Endothelial cell of umbilical vein (primary cell): ENCODE results near the gene CLIC4. TPM values are rescaled to one million over a fixed set of nuclear protein-coding genes. Genes with fewer than 3 reads are reported as not detected.

Source experiments
- BruUV-seq: library from RNA; stranded (reverse); fragments of 400-500 nt; replicated peaks from 2 replicates; lab custom pipeline; 2021; lab: Mats Ljungman, UMichigan
- CTCF ChIA-PET: fragments of 300-600, 350-600 bp; sonication (Branson Sonifier 250); formaldehyde crosslinking; loops from one replicate; lab custom pipeline; 2021; ENCODE audit warnings: antibody characterized with exemption, inconsistent platforms; lab: Charles Lee
- POLR2A ChIA-PET: fragments of 300-600, 350-600 bp; sonication (Branson Sonifier 250); formaldehyde crosslinking; loops from one replicate; lab custom pipeline; 2021; ENCODE audit warnings: antibody characterized with exemption, inconsistent platforms; lab: Charles Lee
- DNase-seq: peaks from one replicate; pipeline ENCODE4 v3.0.0-alpha.2; 2011; ENCODE audit warnings: low read depth, low spot score
- FAIRE-seq: peaks from 2 replicates; lab custom pipeline; 2011; peaks lifted over from hg19 to GRCh38; lab: Jason Lieb, UNC
- H2AFZ ChIP-seq: 2 replicates; pipeline ENCODE4 v1.6.0; 2012; ENCODE audit warnings: low read depth, low read length, control low read depth, inconsistent platforms
- H3K27ac ChIP-seq: 2 replicates; pipeline ENCODE4 v1.5.1; 2011; ENCODE audit warnings: low read depth, mild to moderate bottlenecking, control low read depth, low read length, moderate library complexity; ENCODE audit not compliant: insufficient read depth
- H3K27me3 ChIP-seq, 2 experiments: 2 replicates each; pipeline versions ENCODE4 v1.6.0 to v1.6.1; 2011; ENCODE audit warnings: low read length in 2 of 2, mixed read lengths in 1 of 2; ENCODE audit not compliant: control insufficient read depth in 2 of 2, insufficient read depth in 2 of 2
- H3K36me3 ChIP-seq, 2 experiments: 2 replicates in 1 of 2; 3 replicates in 1 of 2; pipeline ENCODE4 v1.5.1; 2011; ENCODE audit warnings: low read length in 2 of 2, mild to moderate bottlenecking in 1 of 2, moderate library complexity in 1 of 2; ENCODE audit not compliant: control insufficient read depth in 2 of 2, insufficient read depth in 2 of 2; ENCODE audit errors: extremely low read depth in 1 of 2
- H3K4me1 ChIP-seq: 3 replicates; pipeline ENCODE4 v1.5.1; 2011; ENCODE audit warnings: mild to moderate bottlenecking, low read length; ENCODE audit not compliant: control insufficient read depth, insufficient read depth; ENCODE audit errors: extremely low read depth
- H3K4me2 ChIP-seq: 2 replicates; pipeline ENCODE4 v1.6.1; 2011; ENCODE audit warnings: low read length, control low read depth, mixed read lengths; ENCODE audit not compliant: insufficient read depth
- H3K4me3 ChIP-seq, 3 experiments: fragments of 200-600 bp in 1 of 3; sonication (generic), shearing (Covaris generic) in 1 of 3; replicated peaks in 1 of 3; 2 replicates each; pipeline ENCODE4 v1.5.1; 2011 to 2016; ENCODE audit warnings: control low read depth in 3 of 3, low read length in 3 of 3, mild to moderate bottlenecking in 2 of 3, inconsistent platforms in 1 of 3, low read depth in 1 of 3, moderate library complexity in 1 of 3; ENCODE audit not compliant: insufficient read depth in 1 of 3
- H3K79me2 ChIP-seq: 2 replicates; pipeline ENCODE4 v1.6.0; 2012; ENCODE audit warnings: low read length, inconsistent platforms; ENCODE audit not compliant: control insufficient read depth, insufficient read depth
- H3K9ac ChIP-seq: replicated peaks from 2 replicates; pipeline ENCODE3; 2011; ENCODE audit warnings: low read length, control low read depth; ENCODE audit not compliant: insufficient read depth; ENCODE audit errors: extremely low read depth
- H3K9me1 ChIP-seq: replicated peaks from 3 replicates; pipeline ENCODE4 v1.6.0; 2011; ENCODE audit warnings: mild to moderate bottlenecking, low read length; ENCODE audit not compliant: control insufficient read depth, insufficient read depth; ENCODE audit errors: extremely low read depth
- H3K9me3 ChIP-seq: replicated peaks from 2 replicates; pipeline ENCODE4 v1.5.1; 2012; ENCODE audit warnings: low read length, inconsistent platforms; ENCODE audit not compliant: control insufficient read depth, insufficient read depth
- H4K20me1 ChIP-seq: replicated peaks from 2 replicates; pipeline ENCODE3; 2011; ENCODE audit warnings: mild to moderate bottlenecking, low read length; ENCODE audit not compliant: control insufficient read depth, insufficient read depth; ENCODE audit errors: extremely low read depth
- CTCF ChIP-seq, 2 donors: IDR thresholded peaks; 1 replicate in 1 of 2; 2 replicates in 1 of 2; pipeline ENCODE4 v1.5.1; 2011; ENCODE audit warnings: low read length in 2 of 2, mild to moderate bottlenecking in 2 of 2, moderate library complexity in 2 of 2, control low read depth in 1 of 2, inconsistent platforms in 1 of 2, low read depth in 1 of 2; ENCODE audit not compliant: insufficient read depth in 1 of 2; ENCODE audit errors: extremely low read depth in 1 of 2
- EZH2 ChIP-seq: IDR thresholded peaks from 2 replicates; pipeline ENCODE4 v1.6.1; 2012; ENCODE audit warnings: borderline replicate concordance, low read depth, mild to moderate bottlenecking, moderate library complexity, low read length, inconsistent platforms; ENCODE audit not compliant: severe bottlenecking
- FOS ChIP-seq: IDR thresholded peaks from 2 replicates; pipeline ENCODE4 v1.6.1; 2011; ENCODE audit warnings: mild to moderate bottlenecking, low read length, moderate library complexity, borderline replicate concordance; ENCODE audit not compliant: insufficient read depth
- GATA2 ChIP-seq: IDR thresholded peaks from 2 replicates; pipeline ENCODE4 v1.7.0; 2011; ENCODE audit warnings: low read depth, mild to moderate bottlenecking, moderate library complexity, mixed read lengths, low read length; ENCODE audit not compliant: insufficient read length, insufficient read depth
- JUN ChIP-seq: IDR thresholded peaks from 2 replicates; pipeline ENCODE4 v1.6.1; 2011; ENCODE audit warnings: borderline replicate concordance, low read depth; ENCODE audit not compliant: insufficient read length, insufficient read depth
- MAX ChIP-seq: IDR thresholded peaks from 2 replicates; pipeline ENCODE4 v1.6.1; 2011; ENCODE audit not compliant: insufficient read depth, insufficient read length
- MYC ChIP-seq: IDR thresholded peaks from one replicate; pipeline ENCODE4 v1.6.1; 2011; ENCODE audit warnings: mild to moderate bottlenecking, low read depth, low read length
- POLR2AphosphoS5 ChIP-seq: IDR thresholded peaks from 2 replicates; pipeline ENCODE4 v1.6.1; 2012; ENCODE audit warnings: low read depth, mild to moderate bottlenecking, control low read depth, low read length, moderate library complexity; ENCODE audit not compliant: insufficient read depth
- dilution Hi-C: fragments of 300-500 bp; cut with MboI; formaldehyde crosslinking; loops from one replicate; pipeline ENCODE4 v1.15.0; 2019; ENCODE audit warnings: low sequenced_read_pairs; ENCODE audit not compliant: extremely low pct_ligation_motif_present
- intact Hi-C: fragments of 100-400 bp; cut with micrococcal nuclease; formaldehyde crosslinking; loops from one replicate; pipeline ENCODE4 v1.10.0; 2022
- polyA plus RNA-seq, 4 experiments: library from polyadenylated mRNA; depleted of rRNA in 3 of 4; stranded (reverse) in 3 of 4; unstranded in 1 of 4; fragments of >200 nt; gene quantifications; 2 replicates each; pipeline versions ENCODE4 v1.2.1 to v1.2.3, GENCODE V29; 2011 to 2012; ENCODE audit warnings: missing spikeins in 1 of 4
- total RNA-seq: library from RNA; stranded (reverse); gene quantifications from 2 replicates; pipeline ENCODE4 v1.2.3, GENCODE V29; 2021

The CLIC4 gene
- total and polyA plus RNA-seq, 2 donors (not counting 3 experiments of a cell fraction or from before 2014, with no cell fraction given) = 97.5 to 330 TPM

GRCh38 chr1:24856787-24857506 is 111.7 kb downstream of the CLIC4 start:
- dilution Hi-C loops = no loop called here

More at GRCh38 chr1:24856787-24857506, 111.7 kb downstream of the CLIC4 start:
- H3K9ac ChIP-seq = no peak overlapping the region
- H3K36me3 ChIP-seq = no peaks in the 10 kb centered on the region
- POLR2A ChIA-PET = no interaction called here
- no peak for TF ChIP-seq CTCF (IDR thresholded peaks at IDR 0.05; ENCODE audit: extremely low read depth in 1 of 2, insufficient read depth in 1 of 2, low read depth in 1 of 2, low read length in 2 of 2)
- no peak for TF ChIP-seq EZH2
- no peak for TF ChIP-seq JUN
- no peak for TF ChIP-seq MAX
- TF ChIP-seq MYC = no peak
- no peak for TF ChIP-seq FOS
- TF ChIP-seq GATA2 = no peak
- TF ChIP-seq POLR2AphosphoS5 = no peak
- FAIRE-seq (no peak), DNase-seq (no peak)
- no peaks in the 10 kb centered on the region for H3K79me2 ChIP-seq
- no peaks in the 10 kb centered on the region for H3K27me3 ChIP-seq
- no peaks in the 10 kb centered on the region for H3K9me3 ChIP-seq
- CTCF ChIA-PET = no interaction called here
- no peak overlapping the region for H2AFZ ChIP-seq
- no peak overlapping the region for H3K4me2 ChIP-seq
- intact Hi-C loops = no loop called here
- no peak overlapping the region for H3K27ac ChIP-seq
- no peaks in the 10 kb centered on the region for H3K9me1 ChIP-seq
- no peaks in the 10 kb centered on the region for H3K4me1 ChIP-seq
- no TSS peak for BruUV-seq
- no peak overlapping the region for H3K4me3 ChIP-seq
- no peaks in the 10 kb centered on the region for H4K20me1 ChIP-seq
